ENCODE data around the gene PPP4R4.
"Not testable (repeated sequence)": the region's sequence is repeated elsewhere in the genome, so short reads cannot be mapped to it uniquely, and the experiment has no call there.

PPP4R4 gene

GRCh38 chr14:94282991-94283723, 109.0 kb downstream of the PPP4R4 start:
- no peak for DNase-seq

GRCh38 chr14:94284221-94284620, 110.1 kb downstream of the PPP4R4 start:
- DNase-seq: no peak

DNA sequence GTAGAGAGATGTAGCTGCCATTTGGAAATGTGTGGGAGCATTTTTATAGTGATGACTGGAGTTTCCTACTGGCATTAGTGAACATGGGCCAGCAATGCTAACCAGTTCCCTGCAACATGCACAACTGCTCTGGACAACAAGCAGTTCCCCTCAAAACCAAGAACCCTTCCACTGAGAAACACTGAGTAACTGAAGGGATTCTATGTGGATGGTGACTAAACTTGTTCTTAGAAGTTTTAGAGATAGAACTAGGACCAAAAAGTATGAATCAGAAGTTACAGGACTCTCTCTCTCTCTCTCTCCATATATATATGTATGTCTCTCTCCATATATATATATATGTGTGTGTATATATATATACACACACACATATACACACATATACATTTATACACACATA, 111.0 kb downstream of the PPP4R4 start:
- DNase-seq: no peak

GRCh38 chr14:94288610-94289465, 114.7 kb downstream of the PPP4R4 start:
- no peak for DNase-seq

- DNase-seq: no peak
These were observed 116.1 kb downstream of the PPP4R4 start for GRCh38 chr14:94290197-94290596.

DNA sequence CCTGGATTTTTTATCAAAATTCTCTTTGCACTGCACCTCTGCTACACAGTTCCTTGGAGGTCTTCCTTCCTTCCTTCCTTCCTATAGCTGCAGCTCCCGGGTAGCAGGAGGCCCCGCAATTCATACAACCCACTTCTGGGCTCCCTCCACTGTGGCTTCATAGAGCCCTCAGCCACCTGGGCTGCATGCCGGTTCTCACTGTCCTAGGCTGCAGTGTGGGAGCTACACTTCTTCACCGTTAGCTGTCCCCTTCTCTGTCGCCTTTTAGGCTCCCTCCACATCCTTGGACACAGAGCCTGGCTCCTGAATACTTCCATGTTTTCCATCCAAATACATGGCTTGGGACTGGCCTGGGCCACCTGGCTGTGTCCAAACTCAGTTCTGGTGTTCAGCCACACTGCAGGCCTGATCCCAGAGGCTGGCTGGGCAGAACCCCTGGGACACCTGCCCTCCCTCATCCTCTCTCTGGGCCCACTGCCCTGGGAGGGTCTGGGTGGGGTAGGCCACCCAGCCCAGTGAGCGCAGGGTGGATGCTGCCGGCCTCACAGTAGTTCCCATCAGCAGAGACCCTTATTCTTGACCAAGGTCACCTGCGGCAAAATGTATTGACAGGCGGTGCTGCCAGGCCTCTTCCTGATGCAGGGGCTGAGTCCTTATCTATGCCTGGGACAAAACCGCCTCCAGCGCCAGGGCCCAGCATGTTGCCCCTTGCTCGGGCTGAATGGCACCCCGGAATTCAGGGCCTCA, 117.2 kb downstream of the PPP4R4 start:
- no peak for DNase-seq

DNA sequence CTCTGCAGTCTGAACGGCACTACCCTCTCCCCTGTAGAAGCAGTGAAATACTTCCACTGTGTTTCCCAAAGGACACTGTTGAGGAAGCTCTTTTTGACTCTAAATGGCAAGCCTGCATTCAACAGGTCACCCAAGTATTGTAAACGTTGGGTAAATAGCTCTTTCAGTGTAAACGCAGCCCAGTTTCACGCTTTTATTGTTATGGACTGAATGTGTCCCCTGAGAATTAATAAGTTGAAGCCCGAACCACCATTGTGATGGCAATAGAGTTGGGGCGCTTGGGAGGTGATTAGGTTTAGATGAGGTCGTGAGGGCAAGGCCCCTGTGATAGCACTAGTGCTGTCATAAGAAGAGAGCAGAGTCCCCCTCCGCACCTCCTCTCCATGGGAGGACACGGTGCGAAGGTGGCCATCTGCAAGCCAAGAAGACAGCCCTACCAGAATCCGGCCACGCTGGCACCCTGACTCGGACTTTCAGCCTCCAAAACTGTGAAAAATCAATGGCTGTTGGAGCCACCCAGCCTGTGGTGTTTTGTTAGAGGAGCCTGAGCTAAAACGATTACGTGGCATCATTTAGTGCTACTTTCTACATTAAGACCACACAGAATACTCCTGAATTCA, 117.9 kb downstream of the PPP4R4 start:
- no peak for DNase-seq

DNA sequence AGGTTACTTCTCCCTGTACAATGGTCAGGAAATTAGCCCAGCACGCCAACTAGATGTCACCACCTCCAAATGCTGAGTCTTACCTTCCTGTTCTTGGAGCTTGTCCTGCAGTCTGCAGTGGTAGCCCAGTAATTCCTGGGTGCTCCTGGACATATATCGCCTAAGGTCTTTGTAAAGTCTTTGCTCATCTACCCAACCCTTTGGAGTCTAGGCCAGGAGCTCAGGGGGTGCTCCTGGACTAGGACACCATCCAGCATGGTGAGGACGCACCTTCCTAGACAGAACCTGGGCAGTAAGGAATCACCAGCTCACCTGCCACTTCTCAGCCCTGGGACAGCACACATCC, 118.4 kb downstream of the PPP4R4 start:
- no peak for DNase-seq

GRCh38 chr14:94292872-94293577, 118.9 kb downstream of the PPP4R4 start, which contains the start of gene SERPINA10:
Gene SERPINA10, minus strand, starts transcription at chr14:94293268. Its CDS starts 2,675 bp downstream, at chr14:94290593.
- DNase-seq: no peak

- DNase-seq: no peak
These were observed 119.4 kb downstream of the PPP4R4 start for GRCh38 chr14:94293578-94293924.

- DNase-seq: no peak
These were observed 121.4 kb downstream of the PPP4R4 start for GRCh38 chr14:94295360-94296180.

DNA sequence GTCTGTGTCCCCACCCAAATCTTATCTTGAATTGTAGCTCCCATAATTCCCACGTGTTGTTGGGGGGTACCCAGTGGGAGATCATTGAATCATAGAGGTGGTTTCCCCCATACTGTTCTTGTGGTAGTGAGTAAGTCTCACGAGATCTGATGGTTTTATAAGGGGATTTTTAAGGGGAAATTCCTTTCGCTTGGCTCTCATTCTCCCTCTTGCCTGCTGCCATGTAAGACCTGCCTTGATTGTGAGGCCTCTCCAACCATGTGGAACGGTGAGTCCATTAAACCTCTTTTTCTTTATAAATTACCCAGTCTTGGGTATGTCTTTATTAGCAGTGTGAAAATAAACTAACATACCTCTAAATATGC, 122.0 kb downstream of the PPP4R4 start:
- not testable (repeated sequence) for DNase-seq

DNA sequence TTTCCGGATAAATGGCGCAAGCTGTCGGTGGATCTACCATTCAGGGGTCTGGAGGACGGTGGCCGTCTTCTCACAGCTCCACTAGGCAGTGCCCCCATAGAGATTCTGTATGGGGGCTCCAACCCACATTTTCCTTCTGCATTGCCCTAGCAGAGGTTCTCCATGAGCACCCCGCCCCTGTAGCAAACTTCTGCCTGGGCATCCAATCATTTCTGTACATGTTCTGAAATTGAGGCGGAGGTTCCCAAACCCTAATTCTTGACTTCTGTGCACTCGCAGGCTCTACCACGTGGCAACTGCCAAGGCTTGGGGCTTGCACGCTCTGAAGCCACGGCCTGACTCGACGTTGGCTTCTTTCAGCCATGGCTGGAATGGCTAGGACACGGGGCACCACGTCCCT, 124.0 kb downstream of the PPP4R4 start:
- no peak for DNase-seq

- DNase-seq: no peak
These were observed 129.0 kb downstream of the PPP4R4 start for GRCh38 chr14:94303111-94303510.

DNA sequence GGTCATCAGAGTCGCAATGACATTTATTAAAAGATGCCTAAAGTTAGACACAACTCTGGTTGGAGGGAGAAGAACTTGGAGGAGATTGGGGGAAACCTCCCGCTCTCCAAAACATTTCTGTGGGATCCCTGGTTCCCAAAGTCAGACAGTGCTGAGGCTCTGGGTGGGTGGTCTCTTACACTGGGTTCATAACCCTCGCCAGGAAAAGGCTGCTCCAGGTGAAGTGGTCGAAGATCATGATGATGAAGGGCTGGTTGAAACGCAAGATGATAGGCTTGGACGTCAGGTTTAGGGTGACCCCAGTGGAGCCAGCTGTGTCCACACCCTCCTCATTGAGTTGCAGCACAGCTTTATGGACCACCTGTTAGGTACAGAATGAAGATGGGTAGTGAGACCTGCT, 130.1 kb downstream of the PPP4R4 start:
- DNase-seq: no peak

DNA sequence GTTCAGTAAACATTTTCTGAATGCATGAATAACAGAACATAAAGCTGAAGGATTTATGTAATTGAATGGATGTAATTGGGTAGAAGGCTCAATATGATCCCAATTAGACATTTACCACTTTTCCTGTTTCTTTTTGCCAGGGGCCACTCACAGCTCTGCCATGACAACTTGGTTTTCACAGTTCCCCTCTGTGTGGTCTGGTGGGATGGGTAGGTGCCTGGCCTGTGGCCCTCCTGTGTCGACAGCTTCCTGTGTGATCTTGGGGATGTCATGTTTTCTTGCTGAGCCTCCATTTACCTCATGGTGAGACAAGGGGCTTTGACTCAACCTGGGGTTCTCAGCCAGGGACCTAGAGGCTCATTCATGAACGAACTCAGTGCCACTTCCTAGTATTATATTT, 131.5 kb downstream of the PPP4R4 start:
- DNase-seq: no peak

DNA sequence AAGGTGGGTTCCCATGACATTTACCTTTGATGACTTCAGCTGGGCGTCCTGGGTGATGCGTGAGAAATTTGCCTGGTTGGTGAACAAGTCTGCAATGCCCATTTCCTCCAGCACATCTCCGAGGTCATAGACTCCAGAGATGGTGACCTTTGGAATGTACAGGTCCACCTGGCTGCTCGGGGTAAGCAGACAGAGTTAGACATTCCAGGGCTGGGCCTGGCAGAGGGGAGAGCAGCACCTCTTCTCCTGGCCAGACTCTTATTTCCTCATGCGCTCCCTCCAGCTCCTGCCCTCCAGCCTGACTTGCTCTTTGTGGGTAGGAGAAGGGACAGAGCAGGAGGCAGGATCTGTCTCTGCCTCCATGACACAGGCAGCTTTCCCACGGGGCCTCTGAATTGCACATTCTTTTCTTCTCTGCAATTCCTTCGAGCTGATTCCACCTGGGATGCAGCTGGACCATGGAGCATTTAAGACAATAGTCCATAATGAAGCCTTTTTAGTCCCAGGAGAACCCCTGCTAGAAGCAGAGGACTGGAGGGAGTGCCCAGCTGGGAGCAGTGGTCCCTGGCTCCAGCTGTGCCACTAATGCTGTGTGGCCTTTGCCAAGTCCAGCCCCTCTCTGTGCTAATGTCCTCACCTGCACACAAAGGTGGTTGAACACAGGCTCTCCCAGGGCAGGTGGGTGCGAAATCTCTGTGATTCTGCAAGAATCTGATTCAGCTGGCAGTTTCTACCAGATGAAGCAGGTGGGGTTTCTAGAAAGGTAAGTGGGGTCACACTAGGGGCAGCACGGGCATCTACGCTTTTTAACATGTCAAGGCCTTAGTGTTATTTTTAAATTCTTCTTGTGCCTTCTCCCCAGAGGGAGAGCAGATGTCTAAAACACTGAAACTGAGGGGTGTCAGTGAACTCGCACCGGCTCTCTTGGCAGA, 132.2 kb downstream of the PPP4R4 start:
- no peak for DNase-seq

DNA sequence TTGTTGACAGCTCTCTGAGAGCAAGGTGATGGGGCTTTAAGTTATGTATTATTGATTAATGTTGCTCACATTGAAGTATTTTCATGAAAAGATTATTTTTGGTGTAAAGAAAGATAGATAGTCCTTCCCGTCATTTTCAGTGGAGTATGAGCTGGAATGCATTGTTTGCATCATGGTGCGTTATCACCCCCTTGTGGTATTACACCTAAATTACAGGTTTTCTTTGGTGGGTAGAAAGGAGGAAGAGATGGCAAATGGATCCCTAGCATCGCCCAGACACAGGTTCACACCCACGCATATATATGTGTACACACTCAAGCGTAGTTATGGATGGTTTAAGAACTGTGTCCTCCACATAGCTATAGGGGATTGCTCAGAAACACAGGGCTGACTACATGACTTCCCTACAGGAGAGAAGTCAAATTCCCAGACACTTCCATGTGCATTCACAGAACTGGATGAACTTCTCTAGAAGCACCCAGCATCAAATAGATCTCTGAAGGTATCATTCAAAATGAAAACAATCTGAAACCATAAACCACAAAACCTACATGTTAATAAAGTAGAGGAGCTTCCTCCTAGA, 133.4 kb downstream of the PPP4R4 start:
- DNase-seq: peak; percentile 31

GRCh38 chr14:94309721-94310120, 135.6 kb downstream of the PPP4R4 start:
- DNase-seq: no peak

DNA sequence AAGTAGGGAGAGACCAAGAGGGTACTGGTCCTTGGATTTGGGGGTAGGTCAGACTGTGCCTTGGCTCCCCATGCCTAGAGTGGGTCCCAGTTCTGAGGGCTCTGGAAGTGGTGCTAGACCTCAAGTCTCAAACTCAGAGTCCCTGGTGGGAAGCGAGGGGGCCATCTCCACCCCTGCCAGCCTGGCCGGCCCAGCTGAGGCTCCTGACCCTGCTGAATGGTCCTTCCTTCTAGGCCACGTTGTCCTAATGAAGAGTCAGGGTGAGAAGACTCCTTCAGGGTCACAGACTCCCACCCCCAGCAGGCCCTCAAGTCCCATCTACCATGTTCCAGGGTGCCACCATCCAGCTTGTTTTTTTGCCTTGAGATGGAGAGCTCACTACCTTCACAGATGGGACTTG, 136.1 kb downstream of the PPP4R4 start:
- no peak for DNase-seq

Measured in NCI-H1694 treated with DMSO at 0.1 percent for 48 hours (cell line).